Endodermal cell (in vitro differentiated cells): ENCODE data around the gene TEC. TPM values are rescaled to one million over a fixed set of nuclear protein-coding genes. Genes with fewer than 3 reads are reported as not detected.

ENCODE experiments used
- DNase-seq: peaks from one replicate; pipeline ENCODE4 v3.0.0-alpha.2; 2017
- H3K27ac ChIP-seq: 2 replicates; pipeline ENCODE4 v1.5.1; 2013; ENCODE audit warnings: mild to moderate bottlenecking, low read depth, low read length, moderate library complexity
- H3K27me3 ChIP-seq: 2 replicates; pipeline ENCODE4 v1.6.1; 2013; ENCODE audit warnings: mild to moderate bottlenecking, low read length, moderate library complexity; ENCODE audit not compliant: insufficient read depth, control insufficient read depth, poor library complexity, severe bottlenecking
- H3K36me3 ChIP-seq: 2 replicates; pipeline ENCODE4 v1.7.0; 2013; ENCODE audit warnings: mild to moderate bottlenecking, low read length, moderate library complexity; ENCODE audit not compliant: control insufficient read depth, insufficient read depth
- H3K4me1 ChIP-seq: one replicate; pipeline ENCODE4 v1.7.0; 2013; ENCODE audit warnings: low read length; ENCODE audit not compliant: control insufficient read depth, insufficient read depth
- H3K4me3 ChIP-seq: 2 replicates; pipeline ENCODE4 v1.5.1; 2013; ENCODE audit warnings: mild to moderate bottlenecking, low read length, moderate library complexity
- H3K9ac ChIP-seq: 2 replicates; pipeline ENCODE4 v1.6.1; 2013; ENCODE audit warnings: mild to moderate bottlenecking, low read length, moderate library complexity; ENCODE audit not compliant: poor library complexity, severe bottlenecking; ENCODE audit errors: extremely low read depth
- H3K9me3 ChIP-seq: 2 replicates; pipeline ENCODE4 v1.6.1; 2013; ENCODE audit warnings: mild to moderate bottlenecking, low read length, moderate library complexity; ENCODE audit not compliant: control insufficient read depth
- H3K27ac Mint-ChIP-seq: 2 replicates; pipeline ENCODE4 v1.8.0; 2020; ENCODE audit warnings: mixed read lengths
- H3K27me3 Mint-ChIP-seq: 2 replicates; pipeline ENCODE4 v1.8.0; 2021; ENCODE audit warnings: mild to moderate bottlenecking, mixed read lengths; ENCODE audit not compliant: insufficient read depth
- H3K36me3 Mint-ChIP-seq: 2 replicates; pipeline ENCODE4 v1.8.0; 2020; ENCODE audit warnings: low read depth, mixed read lengths
- H3K4me1 Mint-ChIP-seq: 2 replicates; pipeline ENCODE4 v1.8.0; 2020; ENCODE audit warnings: mixed read lengths
- H3K4me3 Mint-ChIP-seq: 2 replicates; pipeline ENCODE4 v1.8.0; 2020; ENCODE audit warnings: mild to moderate bottlenecking, moderate library complexity, mixed read lengths
- H3K9me3 Mint-ChIP-seq: 2 replicates; pipeline ENCODE4 v1.8.0; 2020; ENCODE audit warnings: mild to moderate bottlenecking, mixed read lengths
- WGBS, 2 experiments: methylation state at CpG; one replicate each; pipeline versions ENCODE4 v1.1.5 to v1.1.7; 2013; ENCODE audit warnings: missing lambda C conversion rate in 2 of 2, mixed read lengths in 1 of 2; ENCODE audit not compliant: insufficient coverage in 1 of 2, insufficient read length in 1 of 2; 5-methylcytosine and 5-hydroxymethylcytosine counted together
- total RNA-seq, 2 donors: library from RNA; stranded (reverse); fragmentation: NEBNext Ultra II Directional in 1 of 2; extraction: Animal tissue kit (Norgen Biotek cat#: 25700) in 1 of 2; gene quantifications; 2 replicates in 1 of 2; 3 replicates in 1 of 2; pipeline ENCODE4 v1.2.1, GENCODE V29; 2021
- TF ChIP-seq, protein P1 (sequence below): fragments of 200-600 bp; sonication (generic); conservative IDR thresholded peaks from 2 replicates; pipeline ENCODE4 v1.5.0; 2021; ENCODE audit warnings: antibody characterized with exemption, mild to moderate bottlenecking

TEC gene
- total RNA-seq, 2 donors from 2014 or later, result 3.8 to 5.4 TPM

DNA sequence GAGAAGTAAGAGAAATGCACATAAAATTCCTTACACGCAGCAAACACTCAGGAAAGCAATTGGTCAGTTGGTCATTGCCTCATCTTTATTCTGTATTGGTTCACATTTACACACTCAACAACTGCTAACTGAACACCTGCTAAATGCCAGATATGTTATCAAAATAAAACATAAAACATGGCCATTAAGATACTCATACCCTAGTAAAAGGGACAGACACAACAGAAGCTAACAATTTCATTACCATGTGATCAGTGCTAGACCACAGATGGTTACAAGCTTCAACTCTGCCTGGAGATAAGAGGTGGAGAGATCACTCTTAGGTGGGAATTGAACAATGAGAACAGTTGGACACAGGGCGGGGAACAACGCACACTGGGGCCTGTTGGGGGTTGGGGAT is 26.2 kb downstream of the TEC start:
- DNase-seq, result no peak
- H3K9ac ChIP-seq, result no peak overlapping the region
- H3K27ac Mint-ChIP-seq, result no peak overlapping the region
- no peaks in the 10 kb centered on the region for H3K27me3 ChIP-seq
- H3K27ac ChIP-seq, result no peak overlapping the region
- peaks cover 5% of the 10 kb centered on the region for H3K9me3 ChIP-seq
- TF ChIP-seq, protein P1, sequence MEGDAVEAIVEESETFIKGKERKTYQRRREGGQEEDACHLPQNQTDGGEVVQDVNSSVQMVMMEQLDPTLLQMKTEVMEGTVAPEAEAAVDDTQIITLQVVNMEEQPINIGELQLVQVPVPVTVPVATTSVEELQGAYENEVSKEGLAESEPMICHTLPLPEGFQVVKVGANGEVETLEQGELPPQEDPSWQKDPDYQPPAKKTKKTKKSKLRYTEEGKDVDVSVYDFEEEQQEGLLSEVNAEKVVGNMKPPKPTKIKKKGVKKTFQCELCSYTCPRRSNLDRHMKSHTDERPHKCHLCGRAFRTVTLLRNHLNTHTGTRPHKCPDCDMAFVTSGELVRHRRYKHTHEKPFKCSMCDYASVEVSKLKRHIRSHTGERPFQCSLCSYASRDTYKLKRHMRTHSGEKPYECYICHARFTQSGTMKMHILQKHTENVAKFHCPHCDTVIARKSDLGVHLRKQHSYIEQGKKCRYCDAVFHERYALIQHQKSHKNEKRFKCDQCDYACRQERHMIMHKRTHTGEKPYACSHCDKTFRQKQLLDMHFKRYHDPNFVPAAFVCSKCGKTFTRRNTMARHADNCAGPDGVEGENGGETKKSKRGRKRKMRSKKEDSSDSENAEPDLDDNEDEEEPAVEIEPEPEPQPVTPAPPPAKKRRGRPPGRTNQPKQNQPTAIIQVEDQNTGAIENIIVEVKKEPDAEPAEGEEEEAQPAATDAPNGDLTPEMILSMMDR, result no peak
- H3K4me3 ChIP-seq, result no peak overlapping the region
- H3K36me3 Mint-ChIP-seq, result no peaks in the 10 kb centered on the region
- peaks cover 7% of the 10 kb centered on the region for H3K4me1 Mint-ChIP-seq
- H3K9me3 Mint-ChIP-seq, result peaks cover 6% of the 10 kb centered on the region
- 80 to 94% methylated on average over 3 of the region's 3 CpGs for WGBS, 2 experiments
- H3K4me1 ChIP-seq, result no peaks in the 10 kb centered on the region
- H3K4me3 Mint-ChIP-seq, result no peak overlapping the region
- no peaks in the 10 kb centered on the region for H3K36me3 ChIP-seq
- no peaks in the 10 kb centered on the region for H3K27me3 Mint-ChIP-seq

GRCh38 chr4:48242511-48243195 is 27.0 kb downstream of the TEC start:
- no peak for DNase-seq
- Histone ChIP-seq H3K4me1 (no peaks in the 10 kb centered on the region), H3K36me3 (no peaks in the 10 kb centered on the region), H3K9me3 (peaks cover 5% of the 10 kb centered on the region), H3K27me3 (no peaks in the 10 kb centered on the region), H3K27ac (no peak overlapping the region), H3K4me3 (no peak overlapping the region), H3K9ac (no peak overlapping the region)
- no peak overlapping the region for H3K27ac Mint-ChIP-seq
- TF ChIP-seq, protein P1, result no peak
- no peaks in the 10 kb centered on the region for H3K36me3 Mint-ChIP-seq
- no peaks in the 10 kb centered on the region for H3K27me3 Mint-ChIP-seq
- WGBS, 2 experiments, result 91 to 100% methylated on average over 1 of the region's 1 CpG
- no peak overlapping the region for H3K4me3 Mint-ChIP-seq
- H3K9me3 Mint-ChIP-seq, result peaks cover 6% of the 10 kb centered on the region
- peaks cover 10% of the 10 kb centered on the region for H3K4me1 Mint-ChIP-seq

DNA sequence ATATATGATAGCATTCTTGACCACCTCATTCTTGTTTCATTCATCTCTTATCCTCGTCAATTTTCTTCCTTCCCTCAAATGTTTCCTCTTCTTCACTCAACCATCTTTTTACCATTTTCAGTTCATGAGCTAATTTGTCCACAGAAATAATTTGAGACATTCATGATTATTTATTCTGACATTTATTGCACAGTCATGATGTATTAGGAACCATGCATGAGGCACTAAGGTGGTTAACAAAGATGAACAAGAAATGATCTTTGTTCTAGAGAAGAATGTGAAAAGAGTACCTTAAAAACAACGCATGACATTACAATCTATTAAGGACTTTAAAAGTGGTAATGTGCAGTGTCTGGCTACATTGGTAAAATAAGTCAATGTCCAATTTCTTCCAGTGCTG is 27.9 kb downstream of the TEC start:
- no peak overlapping the region for H3K27ac Mint-ChIP-seq
- no peak overlapping the region for H3K4me3 ChIP-seq
- H3K27ac ChIP-seq, result no peak overlapping the region
- no peaks in the 10 kb centered on the region for H3K36me3 ChIP-seq
- peaks cover 2% of the 10 kb centered on the region for H3K9me3 ChIP-seq
- no peak overlapping the region for H3K9ac ChIP-seq
- H3K36me3 Mint-ChIP-seq, result no peaks in the 10 kb centered on the region
- WGBS, 2 experiments, result 99 to 100% methylated on average over 2 of the region's 2 CpGs
- peaks cover 6% of the 10 kb centered on the region for H3K9me3 Mint-ChIP-seq
- TF ChIP-seq, protein P1, result no peak
- no peaks in the 10 kb centered on the region for H3K4me1 ChIP-seq
- H3K4me3 Mint-ChIP-seq, result no peak overlapping the region
- H3K27me3 ChIP-seq, result no peaks in the 10 kb centered on the region
- no peaks in the 10 kb centered on the region for H3K27me3 Mint-ChIP-seq
- DNase-seq, result no peak
- H3K4me1 Mint-ChIP-seq, result peaks cover 10% of the 10 kb centered on the region
